Activated CD4-positive, alpha-beta T cell treated with anti-CD3 and anti-CD28 coated beads, Interleukin-10, Interleukin-2, amounts not matched to agents 100 ng/mL and 50 ng/mL, durations not matched to agents 16 hours and 8 hours (primary cell): Measurements from ENCODE around the gene CREBZF.
A peak's percentile ranks its signal among the peaks of the same experiment; 100 is the strongest.
"Not testable (repeated sequence)": the region's sequence is repeated elsewhere in the genome, so short reads cannot be mapped to it uniquely, and the experiment has no call there.

Experiments
- DNase-seq: peaks from one replicate; pipeline ENCODE4 v3.0.0-alpha.2; 2020

The CREBZF gene

GRCh38 chr11:85664615-85665481 is at the start of gene CREBZF:
Gene CREBZF (minus strand): TSS chr11:85665129. CDS start chr11:85664875, 254 bp downstream.
- DNase-seq = peak; percentile 97

GRCh38 chr11:85712953-85713352 is 48.0 kb upstream of the CREBZF start:
- no peak for DNase-seq

- DNase-seq = no peak
Observed at GRCh38 chr11:85710917-85711316, 46.0 kb upstream of the CREBZF start.

GRCh38 chr11:85709941-85710702 is 45.2 kb upstream of the CREBZF start:
- DNase-seq = no peak

GRCh38 chr11:85705800-85706199 is 40.9 kb upstream of the CREBZF start:
- no peak for DNase-seq

- no peak for DNase-seq
Observed at GRCh38 chr11:85704967-85705366, 40.0 kb upstream of the CREBZF start.

- DNase-seq = peak; percentile 35
Observed at GRCh38 chr11:85699957-85700741, 35.2 kb upstream of the CREBZF start.

- DNase-seq = no peak
Observed at GRCh38 chr11:85698195-85698594, 33.3 kb upstream of the CREBZF start.

GRCh38 chr11:85697747-85698146 is 32.8 kb upstream of the CREBZF start:
- no peak for DNase-seq

- no peak for DNase-seq
Observed at GRCh38 chr11:85695546-85695945, 30.6 kb upstream of the CREBZF start.

- peak; percentile 45 for DNase-seq
Observed at GRCh38 chr11:85694385-85694980, 29.6 kb upstream of the CREBZF start.

- DNase-seq = no peak
Observed at GRCh38 chr11:85685820-85686459, 21.0 kb upstream of the CREBZF start, which contains the start of gene CCDC89. Gene CCDC89 (minus strand): TSS chr11:85686195. CDS start chr11:85686130, 65 bp downstream.

- no peak for DNase-seq
Observed at GRCh38 chr11:85685125-85685819, 20.3 kb upstream of the CREBZF start.

GRCh38 chr11:85682330-85683305 is 17.7 kb upstream of the CREBZF start:
- DNase-seq = peak; percentile 68

GRCh38 chr11:85680897-85681296 is 16.0 kb upstream of the CREBZF start:
- DNase-seq = no peak

GRCh38 chr11:85679576-85679975 is 14.6 kb upstream of the CREBZF start:
- DNase-seq = no peak

- DNase-seq = peak; percentile 66
Observed at GRCh38 chr11:85673393-85673792, 8.5 kb upstream of the CREBZF start.

- no peak for DNase-seq
Observed at GRCh38 chr11:85672105-85672902, 7.4 kb upstream of the CREBZF start.

- DNase-seq = not testable (repeated sequence)
Observed at GRCh38 chr11:85670949-85671663, 6.2 kb upstream of the CREBZF start.
